Myocyte (in vitro differentiated cells): ENCODE measurements around the gene TTI1. TPM values are rescaled to one million over a fixed set of nuclear protein-coding genes. Genes with fewer than 3 reads are reported as not detected.
"Not testable (repeated sequence)": the region's sequence is repeated elsewhere in the genome, so short reads cannot be mapped to it uniquely, and the experiment has no call there.

Experiments used
- DNase-seq: peaks from one replicate; pipeline ENCODE4 v3.0.0-alpha.2; 2012; ENCODE audit warnings: low read depth
- total RNA-seq: library from RNA; depleted of rRNA; stranded (reverse); fragments of >200 nt; gene quantifications from 2 replicates; pipeline ENCODE4 v1.2.3, GENCODE V29; 2014

The TTI1 gene
- total RNA-seq, 1 donor from 2014 or later = 21.8 TPM

DNA sequence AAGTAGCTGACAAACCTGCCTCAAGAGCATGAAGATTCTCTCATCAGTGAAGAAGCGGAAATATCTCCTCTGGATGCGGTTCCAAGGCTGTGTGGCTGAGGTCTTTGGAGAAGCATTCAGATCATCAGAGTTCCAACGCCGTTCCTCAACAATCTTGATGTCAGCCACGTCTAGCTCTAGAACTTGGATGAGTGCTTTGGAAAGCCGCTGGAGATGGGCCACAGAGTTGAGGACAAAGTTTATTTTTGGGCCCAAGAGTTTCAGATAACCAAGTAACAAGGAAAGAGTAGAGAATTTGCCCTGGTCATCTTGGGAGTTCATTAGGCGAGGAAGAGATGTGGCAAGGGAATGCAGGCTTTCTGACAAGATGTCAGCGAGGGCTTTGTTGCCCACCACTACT, 20.9 kb downstream of the TTI1 start:
- DNase-seq = no peak

DNA sequence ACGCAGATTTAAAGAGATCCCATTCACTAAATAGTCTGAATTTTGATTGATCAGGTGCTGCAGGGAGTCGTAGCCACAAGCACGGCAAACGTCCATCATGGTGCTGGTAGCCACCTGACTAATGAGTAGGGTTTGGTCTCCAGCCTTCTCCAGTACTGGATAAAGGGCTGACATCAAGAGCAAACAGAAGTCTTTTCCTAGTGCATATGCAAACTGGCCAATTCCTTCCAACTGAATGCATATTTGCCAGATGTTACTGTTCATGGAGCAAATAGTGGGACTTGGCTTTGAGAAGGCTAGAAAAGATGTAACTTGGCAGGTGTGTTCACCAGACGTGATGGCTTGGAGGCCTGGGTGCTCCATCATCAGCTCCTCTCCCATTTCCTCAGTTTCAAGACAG, 21.6 kb downstream of the TTI1 start:
- no peak for DNase-seq

- not testable (repeated sequence) for DNase-seq
Observed at GRCh38 chr20:38009416-38009815, 23.8 kb downstream of the TTI1 start.

GRCh38 chr20:38008233-38008944, 24.9 kb downstream of the TTI1 start:
- DNase-seq = no peak

DNA sequence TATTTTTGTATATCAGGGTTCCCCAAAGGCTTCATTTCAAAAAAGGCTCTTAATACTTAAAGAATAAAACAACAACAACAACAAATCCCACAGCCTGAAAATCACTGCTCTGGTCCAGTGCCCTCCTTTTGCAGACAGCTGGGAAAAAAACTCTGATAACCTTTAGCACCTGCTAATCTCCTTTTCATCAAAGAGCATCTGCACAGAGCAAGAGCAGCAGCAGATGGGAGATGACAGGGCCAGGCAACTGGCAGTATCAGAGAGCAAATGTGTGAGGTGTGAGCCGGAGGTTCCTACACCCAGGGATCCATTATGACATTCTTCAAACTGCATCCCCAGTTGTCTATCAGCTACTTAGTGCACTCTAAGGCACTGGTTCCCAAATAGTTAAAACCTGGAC, 25.7 kb downstream of the TTI1 start:
- DNase-seq = peak; percentile 48

GRCh38 chr20:38005903-38006302, 27.4 kb downstream of the TTI1 start:
- DNase-seq = no peak

GRCh38 chr20:38004416-38004815, 28.8 kb downstream of the TTI1 start:
- DNase-seq = no peak

DNA sequence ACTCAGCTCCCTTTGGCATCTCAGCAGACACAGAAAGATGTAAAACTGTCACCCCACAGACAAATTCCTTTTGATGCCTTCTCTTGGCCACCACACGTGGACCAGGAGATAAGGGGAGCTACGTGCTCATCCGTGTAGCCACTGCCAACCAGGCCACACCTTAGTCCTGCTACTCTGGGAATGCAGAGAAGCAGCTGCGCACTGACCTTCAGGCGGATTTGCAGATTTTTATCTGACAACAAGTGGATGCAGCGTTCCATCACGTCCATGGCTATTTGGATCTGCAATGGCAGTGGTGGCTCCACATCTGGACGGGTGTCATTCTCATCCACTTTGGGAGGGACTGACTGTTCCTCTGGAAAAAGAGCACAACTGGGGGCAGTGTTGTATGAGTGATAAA, 30.8 kb downstream of the TTI1 start:
- no peak for DNase-seq

DNA sequence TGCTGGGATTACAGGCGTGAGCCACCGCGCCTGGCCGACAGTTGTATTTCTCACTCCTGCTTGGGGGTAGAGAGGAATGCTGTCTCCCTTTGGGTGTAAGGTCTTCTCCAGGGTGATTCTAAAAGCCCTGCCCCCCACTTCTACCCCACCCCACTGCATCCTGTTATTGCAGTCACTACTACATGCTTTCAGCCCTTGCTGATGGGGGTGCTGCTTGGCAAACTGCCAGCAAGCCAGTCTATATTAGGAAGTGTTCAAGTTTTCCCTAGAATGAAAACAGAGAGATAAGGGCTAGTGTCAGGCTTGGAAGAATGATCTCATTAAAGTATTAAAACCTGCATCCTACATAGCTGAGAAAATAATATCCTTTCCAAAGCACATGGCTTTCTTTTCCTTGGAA, 31.3 kb downstream of the TTI1 start:
- no peak for DNase-seq

GRCh38 chr20:38001173-38001875, 31.9 kb downstream of the TTI1 start:
- DNase-seq = no peak

DNA sequence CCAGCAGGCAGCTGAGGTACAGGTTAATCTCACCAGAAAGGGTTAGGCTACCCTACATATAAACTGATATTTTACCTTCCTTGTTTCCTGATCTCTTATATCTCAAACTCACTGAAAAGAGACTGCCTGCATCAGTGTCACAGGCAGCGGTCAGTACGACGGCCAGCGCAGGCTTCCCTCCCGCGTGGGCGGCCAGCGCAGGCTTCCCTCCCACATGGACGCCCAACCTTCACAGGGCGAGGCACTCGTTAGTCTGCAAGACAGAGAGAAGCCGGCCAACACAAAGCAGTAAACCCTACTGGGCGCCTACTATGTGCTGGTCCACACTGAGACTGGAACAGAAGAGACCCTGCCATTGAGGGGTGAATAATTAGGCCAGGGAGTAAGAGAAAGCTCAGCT, 33.0 kb downstream of the TTI1 start:
- no peak for DNase-seq

GRCh38 chr20:37999526-38000263, 33.6 kb downstream of the TTI1 start:
- no peak for DNase-seq

DNA sequence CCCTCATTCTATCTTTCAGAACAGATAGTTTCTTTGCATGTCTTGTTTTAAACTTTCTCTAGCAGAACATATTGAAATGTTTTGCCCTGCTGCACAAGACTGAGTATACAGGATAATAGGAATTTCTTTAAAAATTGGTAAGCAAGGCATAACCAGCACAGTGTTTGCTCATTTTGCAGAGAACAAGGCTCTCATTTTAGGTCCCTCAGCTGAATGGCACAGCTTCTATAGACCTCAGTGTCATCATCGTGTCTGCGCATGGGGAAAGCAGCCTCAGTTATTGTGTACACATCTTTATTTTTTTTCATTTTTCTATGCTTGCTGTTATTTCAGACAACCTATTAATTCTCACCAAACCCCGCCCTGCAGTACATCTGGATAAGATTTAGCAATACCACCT, 35.7 kb downstream of the TTI1 start:
- no peak for DNase-seq

DNA sequence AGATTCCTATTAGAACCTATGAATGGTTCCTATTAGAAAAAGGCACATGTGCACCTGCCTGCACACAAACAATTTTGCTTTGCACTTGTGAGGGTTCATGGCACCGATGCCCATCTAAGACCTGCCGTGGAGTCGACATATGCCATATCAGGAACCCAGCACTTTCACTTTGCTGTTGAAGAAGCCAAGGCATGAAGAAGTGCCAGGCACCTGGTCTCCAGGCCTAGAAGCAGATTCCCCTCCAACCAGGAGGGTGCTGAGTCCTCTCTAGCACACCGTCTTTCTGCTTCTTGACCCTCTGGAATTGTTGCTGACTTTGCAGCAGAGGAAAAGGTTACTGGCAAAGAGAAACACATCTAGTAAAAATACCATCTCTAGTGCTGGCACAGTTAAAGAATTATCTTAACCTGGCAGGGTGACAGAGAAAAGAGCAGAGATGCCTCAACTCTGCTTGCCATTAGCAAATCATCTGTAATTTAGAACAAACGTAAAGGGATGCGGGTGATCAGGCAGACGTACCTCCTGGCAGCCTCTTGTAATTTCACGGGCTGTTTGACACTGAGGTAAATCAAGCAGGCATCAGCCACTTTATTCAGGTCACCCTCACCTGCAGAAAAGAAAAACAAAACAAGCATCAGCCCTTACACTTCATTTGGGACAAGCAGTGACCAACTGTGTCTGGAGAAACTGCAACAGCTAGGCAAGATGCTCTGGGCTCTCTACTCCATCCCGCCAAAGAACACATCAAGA, 37.2 kb downstream of the TTI1 start:
- no peak for DNase-seq

DNA sequence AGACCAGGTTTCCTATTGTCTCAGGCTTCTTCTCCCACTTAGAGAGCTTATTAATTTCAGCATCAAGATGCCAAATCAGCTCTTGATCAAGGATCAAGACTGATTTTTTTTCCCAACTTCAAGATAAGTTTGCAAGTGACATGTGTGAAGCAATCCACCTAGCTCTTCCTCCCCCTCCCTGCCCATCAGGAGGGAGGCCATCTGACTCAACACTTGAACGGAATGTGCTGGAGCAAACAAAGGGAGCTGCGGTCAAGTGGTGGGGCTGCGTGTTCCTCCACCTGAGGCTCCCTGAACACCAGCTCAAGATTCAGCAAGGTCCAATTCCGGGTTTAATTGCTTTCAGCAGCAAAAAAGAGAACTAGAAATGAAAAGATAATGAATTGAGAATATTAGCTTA, 38.7 kb downstream of the TTI1 start:
- peak; percentile 75 for DNase-seq

DNA sequence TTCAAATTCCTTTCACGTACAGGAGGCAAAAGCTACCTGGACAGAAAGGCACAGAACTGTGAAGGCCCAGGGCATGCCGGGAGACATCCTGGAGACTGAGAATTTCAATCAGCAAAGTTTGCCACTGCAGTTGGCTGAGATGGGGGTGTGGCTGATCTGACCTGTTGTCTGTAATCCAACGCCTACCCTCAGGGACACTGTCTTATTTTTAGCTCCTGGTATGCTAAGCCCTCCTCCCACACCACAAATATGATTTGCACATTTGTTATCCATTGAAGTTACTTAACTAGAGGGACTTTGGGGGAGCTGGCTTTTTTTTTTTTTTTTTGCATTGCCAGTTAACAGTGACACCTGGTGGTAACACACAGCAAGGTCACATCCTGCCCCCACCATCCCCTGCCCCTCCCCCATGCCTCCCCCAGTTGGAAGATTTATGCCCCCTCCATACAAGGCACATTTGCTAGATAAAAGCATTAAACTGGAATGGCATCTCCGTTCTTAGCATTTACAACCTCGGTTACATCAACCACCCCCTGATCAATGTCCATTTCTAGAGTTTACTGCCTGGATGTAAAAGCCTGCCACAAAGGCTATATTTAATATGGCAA, 40.4 kb downstream of the TTI1 start:
- peak; percentile 98 for DNase-seq

GRCh38 chr20:37991908-37992307, 41.3 kb downstream of the TTI1 start:
- no peak for DNase-seq

DNA sequence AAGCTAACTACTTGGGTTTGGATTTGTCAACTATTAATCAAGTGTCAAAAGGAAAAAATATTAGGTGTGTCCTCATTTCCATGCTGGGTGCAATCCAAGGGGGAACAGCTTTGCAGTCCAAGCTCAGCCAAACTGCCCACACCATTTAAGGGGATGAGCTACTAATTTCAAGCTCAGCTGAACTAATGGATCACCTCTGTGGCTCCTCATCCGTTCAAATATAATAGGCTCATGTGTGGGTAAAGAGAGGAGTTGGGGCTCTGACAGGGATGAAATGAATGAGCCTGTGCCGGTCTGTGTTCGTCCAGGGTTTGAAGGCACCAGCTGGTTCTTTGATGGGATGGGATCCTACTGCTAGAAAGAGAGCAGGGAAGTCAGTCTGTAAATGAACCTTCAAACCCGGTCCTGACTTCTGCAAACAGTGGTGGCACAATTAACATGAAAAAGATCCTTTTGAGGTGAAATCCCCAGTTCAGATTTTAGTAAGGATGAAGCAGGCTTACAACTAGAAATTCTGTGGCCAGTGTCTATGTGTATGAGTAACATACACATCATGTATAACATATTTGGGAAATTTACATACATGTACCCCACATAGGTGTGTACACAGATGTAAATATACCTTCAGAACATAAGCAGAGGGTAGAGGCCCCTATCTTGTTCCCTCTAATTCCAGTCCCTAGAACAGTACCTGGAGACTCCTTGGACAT, 41.9 kb downstream of the TTI1 start:
- DNase-seq = no peak

- peak; percentile 97 for DNase-seq
Observed at GRCh38 chr20:37990571-37991151, 42.6 kb downstream of the TTI1 start.
